Mesothelial cell of epicardium (in vitro differentiated cells): ENCODE results near the gene NOSIP. TPM values are rescaled to one million over a fixed set of nuclear protein-coding genes. Genes with fewer than 3 reads are reported as not detected.
A peak's percentile ranks its signal among the peaks of the same experiment; 100 is the strongest.

ENCODE experiments used
- DNase-seq, 2 experiments: peaks; one replicate each; pipeline ENCODE4 v3.0.0; 2021; ENCODE audit warnings: low spot score in 2 of 2; ENCODE audit not compliant: unreplicated experiment in 2 of 2
- H3K27ac Mint-ChIP-seq: 2 replicates; pipeline ENCODE4 v1.8.0; 2021; ENCODE audit warnings: mixed read lengths
- H3K27me3 Mint-ChIP-seq: 2 replicates; pipeline ENCODE4 v1.8.0; 2021; ENCODE audit warnings: low read depth, mixed read lengths
- H3K36me3 Mint-ChIP-seq: 2 replicates; pipeline ENCODE4 v1.8.0; 2021; ENCODE audit warnings: mixed read lengths
- H3K4me1 Mint-ChIP-seq: 2 replicates; pipeline ENCODE4 v1.8.0; 2021; ENCODE audit warnings: mixed read lengths
- H3K4me3 Mint-ChIP-seq: 2 replicates; pipeline ENCODE4 v1.8.0; 2021; ENCODE audit warnings: mild to moderate bottlenecking, moderate library complexity, mixed read lengths
- H3K9me3 Mint-ChIP-seq: 2 replicates; pipeline ENCODE4 v1.8.0; 2021; ENCODE audit warnings: mixed read lengths
- CTCF ChIP-seq: fragments of 200-600 bp; sonication (generic); IDR thresholded peaks from one replicate; pipeline ENCODE4 v1.5.0; 2021; ENCODE audit warnings: antibody characterized with exemption; ENCODE audit not compliant: unreplicated experiment
- total RNA-seq: library from RNA; stranded (reverse); gene quantifications from 3 replicates; pipeline ENCODE4 v1.2.1, GENCODE V29; 2021

The NOSIP gene
- total RNA-seq, 1 donor from 2014 or later: 53.3 TPM

- Mint-ChIP-seq H3K27ac (peak overlapping the region; percentile 91), H3K4me3 (peak overlapping the region; percentile 86), H3K36me3 (no peaks in the 10 kb centered on the region), H3K4me1 (peaks cover 20% of the 10 kb centered on the region), H3K27me3 (no peaks in the 10 kb centered on the region), H3K9me3 (no peaks in the 10 kb centered on the region)
- TF ChIP-seq CTCF: no peak
- DNase-seq: peak; percentile 89 to 91
Measured at GRCh38 chr19:49593233-49594113, 13.1 kb upstream of the NOSIP start.

- peak overlapping the region; percentile 86 for H3K4me3 Mint-ChIP-seq
- peak in 1 of 2 experiments; percentile 42 for DNase-seq
- TF ChIP-seq CTCF: no peak
- no peaks in the 10 kb centered on the region for H3K9me3 Mint-ChIP-seq
- no peaks in the 10 kb centered on the region for H3K36me3 Mint-ChIP-seq
- peak overlapping the region; percentile 91 for H3K27ac Mint-ChIP-seq
- H3K27me3 Mint-ChIP-seq: no peaks in the 10 kb centered on the region
- H3K4me1 Mint-ChIP-seq: peaks cover 20% of the 10 kb centered on the region
Measured at GRCh38 chr19:49592486-49593232, 12.3 kb upstream of the NOSIP start.

GRCh38 chr19:49591731-49592485 is 11.6 kb upstream of the NOSIP start:
- H3K9me3 Mint-ChIP-seq: no peaks in the 10 kb centered on the region
- no peak for TF ChIP-seq CTCF
- H3K4me3 Mint-ChIP-seq: peak overlapping the region; percentile 86
- peaks cover 20% of the 10 kb centered on the region for H3K4me1 Mint-ChIP-seq
- H3K36me3 Mint-ChIP-seq: no peaks in the 10 kb centered on the region
- no peaks in the 10 kb centered on the region for H3K27me3 Mint-ChIP-seq
- peak overlapping the region; percentile 91 for H3K27ac Mint-ChIP-seq
- peak; percentile 25 to 63 for DNase-seq

GRCh38 chr19:49590971-49591730 is 10.8 kb upstream of the NOSIP start, which contains the start of gene PRR12:
Gene PRR12 (plus strand): TSS chr19:49591182. CDS start chr19:49591655, 473 bp downstream.
- H3K27ac Mint-ChIP-seq: peak within 1 kb of the TSS; percentile 95
- H3K4me1 Mint-ChIP-seq: peaks cover 20% of the 10 kb centered on the region
- peak; percentile 55 to 67 for DNase-seq
- H3K4me3 Mint-ChIP-seq: peak within 1 kb of the TSS; percentile 86
- no peaks in the 10 kb centered on the region for H3K27me3 Mint-ChIP-seq
- H3K9me3 Mint-ChIP-seq: no peaks in the 10 kb centered on the region
- TF ChIP-seq CTCF: no peak
- no peaks in the 10 kb centered on the region for H3K36me3 Mint-ChIP-seq
